GM21526 (cell line): Measurements from ENCODE around the gene MAP4K5.
A peak's percentile ranks its signal among the peaks of the same experiment; 100 is the strongest.
"Not testable (repeated sequence)": the region's sequence is repeated elsewhere in the genome, so short reads cannot be mapped to it uniquely, and the experiment has no call there.

Experiments
- ATAC-seq: cut with Tn5 transposase; IDR thresholded peaks from one replicate; pipeline ENCODE4 v1.9.1; 2021; ENCODE audit warnings: moderate library complexity; ENCODE audit not compliant: unreplicated experiment, low FRiP score

The MAP4K5 gene

GRCh38 chr14:50533241-50533705 is 904 bp upstream of the MAP4K5 start:
- ATAC-seq = peak; percentile 35

DNA sequence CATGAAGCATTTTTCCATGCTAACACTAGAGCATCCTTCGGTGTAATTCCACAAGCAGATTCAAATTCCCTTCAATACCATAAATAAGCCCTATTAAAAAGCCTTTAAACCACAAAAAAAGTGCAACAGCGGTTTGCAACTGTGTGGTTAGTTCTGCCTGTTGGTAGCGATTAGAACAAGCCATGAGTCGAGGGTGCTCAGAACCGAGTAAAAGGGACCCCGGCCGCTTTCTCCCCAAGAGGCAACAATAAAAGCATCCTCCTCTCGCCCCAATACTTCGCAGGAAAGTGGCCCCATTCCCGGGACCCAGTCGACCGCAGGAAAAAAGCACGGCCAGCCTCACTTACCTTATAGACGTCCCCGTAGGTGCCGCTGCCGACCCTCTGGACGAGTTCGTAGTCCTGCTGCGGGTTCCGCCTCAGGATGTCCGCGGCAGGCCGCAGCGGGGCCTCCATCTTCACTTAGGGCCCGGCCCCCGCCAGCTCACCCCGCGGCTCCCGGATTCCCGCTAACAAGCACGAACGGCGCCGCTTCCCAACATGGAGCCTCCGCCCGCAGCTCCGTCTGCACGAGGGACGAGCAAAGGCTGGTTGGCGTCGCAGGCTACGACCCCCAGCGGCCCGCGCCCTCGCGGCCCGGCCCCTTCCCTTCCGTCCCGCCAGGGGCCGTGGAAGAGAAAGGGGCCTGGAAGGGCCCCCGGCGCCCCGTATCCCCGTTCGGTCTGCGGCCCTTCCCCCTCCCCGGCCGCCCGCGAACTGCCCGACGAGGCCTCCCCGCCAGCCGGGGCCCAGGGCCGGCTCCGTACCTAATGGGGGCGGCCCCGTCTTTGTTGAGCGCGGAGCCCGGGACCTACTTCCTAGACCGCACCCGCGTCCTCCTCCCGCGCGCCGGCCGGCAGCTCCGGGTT is 521 bp downstream of the MAP4K5 start:
- peak; percentile 39 for ATAC-seq

- ATAC-seq = no peak
Observed at GRCh38 chr14:50530794-50531365, 1.5 kb downstream of the MAP4K5 start.

DNA sequence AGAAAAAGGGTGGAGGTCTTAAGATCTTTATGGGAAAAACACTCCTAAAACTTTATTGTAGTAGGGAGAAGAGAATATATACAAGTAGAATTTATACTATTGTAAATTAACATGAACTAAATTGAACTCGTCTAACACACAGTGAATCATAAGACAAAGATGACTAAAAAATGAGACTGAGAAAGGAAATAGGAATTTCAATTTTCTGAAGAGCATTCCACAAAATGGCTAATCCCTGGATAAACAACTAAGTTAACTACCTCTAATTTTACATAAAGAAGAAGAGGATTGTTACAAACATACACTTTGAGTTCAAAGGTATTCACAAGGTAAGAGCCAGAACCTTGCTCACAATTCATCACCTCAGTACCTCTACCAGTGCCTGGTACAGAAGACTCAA is 2.0 kb downstream of the MAP4K5 start:
- ATAC-seq = no peak

DNA sequence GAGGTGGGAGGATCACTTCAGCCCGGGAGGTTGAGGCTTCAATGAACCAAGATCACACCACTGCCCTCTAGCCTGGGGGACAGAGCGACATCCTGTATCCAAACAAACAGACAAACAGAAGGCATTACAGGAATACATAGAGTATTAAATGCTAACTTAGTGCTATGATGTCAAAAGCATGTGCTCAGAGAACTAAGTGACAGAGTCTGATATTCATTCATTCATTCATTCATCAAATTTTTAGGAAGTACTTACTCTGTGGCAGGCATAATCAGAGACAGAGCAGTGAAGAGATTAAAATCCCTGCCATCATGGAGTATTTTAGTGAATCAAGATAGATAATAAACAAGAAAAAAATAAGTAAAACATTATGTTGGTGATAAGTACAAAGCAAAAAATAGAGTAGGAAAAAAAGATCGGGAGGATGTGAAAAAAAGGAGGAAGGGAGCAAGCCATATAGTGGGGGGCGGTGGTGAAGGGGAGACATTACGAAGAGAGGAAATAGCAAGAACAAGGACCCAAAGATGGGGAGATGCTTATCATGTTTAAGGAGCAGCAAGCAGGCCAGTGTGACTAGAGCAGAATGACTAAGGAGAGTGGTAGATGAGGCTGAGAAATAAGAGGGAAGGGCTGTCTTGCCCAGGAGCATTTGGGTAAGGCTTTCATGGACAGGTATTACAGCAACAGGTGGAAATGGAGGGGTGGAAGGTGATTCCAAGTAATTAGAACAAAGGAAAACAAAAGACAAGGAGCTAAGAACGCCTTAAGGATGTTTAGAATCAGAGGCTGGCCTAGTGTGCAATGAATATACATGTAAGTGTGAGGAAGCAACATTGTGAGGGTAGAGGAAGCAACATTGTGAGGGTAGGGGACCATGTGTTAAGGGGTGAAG is 2.8 kb downstream of the MAP4K5 start:
- no peak for ATAC-seq

DNA sequence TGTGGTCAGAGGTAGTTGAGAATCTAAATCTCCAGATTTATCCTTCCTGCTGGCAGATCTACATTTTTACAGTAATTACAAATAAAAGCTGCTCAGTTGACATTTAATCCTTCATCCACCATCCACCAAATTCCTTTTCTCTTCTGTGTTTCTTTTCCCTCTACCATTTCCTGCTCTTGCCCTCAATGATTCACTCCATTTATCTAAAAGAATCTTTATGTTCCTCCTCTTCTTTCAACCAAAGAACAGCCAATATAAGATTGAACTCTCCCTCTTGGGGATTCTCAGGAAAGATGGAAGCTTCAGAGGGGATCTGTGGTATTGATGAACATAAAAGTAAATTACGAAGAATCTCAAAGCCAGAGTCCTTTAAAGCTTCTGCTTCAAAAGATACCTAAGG is 4.4 kb downstream of the MAP4K5 start:
- no peak for ATAC-seq

DNA sequence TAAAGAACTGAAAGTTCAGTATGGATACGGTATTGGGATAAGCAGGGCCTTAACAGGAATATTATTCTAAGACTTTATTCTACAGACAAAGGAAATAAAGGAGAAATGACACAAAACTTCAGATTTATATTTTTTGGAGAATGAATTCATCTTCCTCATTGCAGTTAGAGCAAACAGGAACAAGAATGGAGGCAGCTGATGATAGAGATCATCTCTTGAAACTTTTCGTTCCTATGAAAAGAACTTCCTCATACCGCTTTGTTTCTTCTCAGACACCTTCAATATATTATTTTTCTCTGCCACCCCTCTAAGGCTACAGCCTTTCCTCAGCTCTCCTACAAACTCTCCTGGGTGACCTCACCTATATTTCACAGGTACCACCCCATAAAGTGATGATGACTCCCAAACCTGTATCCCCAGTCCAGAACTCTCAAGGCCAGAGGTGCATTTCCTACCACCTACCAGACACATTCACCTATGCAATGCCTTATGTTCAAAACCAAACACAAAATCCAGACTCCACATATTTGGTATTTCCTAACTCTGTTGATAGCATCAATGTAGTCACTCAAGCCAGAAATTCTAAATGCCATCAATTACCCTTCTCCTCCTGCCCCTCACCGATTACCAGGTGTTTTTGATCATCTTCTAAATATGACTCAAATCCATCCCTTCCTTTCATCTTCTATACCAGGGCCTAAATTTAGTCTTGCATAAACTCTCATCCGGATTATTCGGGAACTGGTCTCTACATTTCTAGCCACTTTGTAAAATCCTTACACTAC is 7.4 kb downstream of the MAP4K5 start:
- no peak for ATAC-seq

DNA sequence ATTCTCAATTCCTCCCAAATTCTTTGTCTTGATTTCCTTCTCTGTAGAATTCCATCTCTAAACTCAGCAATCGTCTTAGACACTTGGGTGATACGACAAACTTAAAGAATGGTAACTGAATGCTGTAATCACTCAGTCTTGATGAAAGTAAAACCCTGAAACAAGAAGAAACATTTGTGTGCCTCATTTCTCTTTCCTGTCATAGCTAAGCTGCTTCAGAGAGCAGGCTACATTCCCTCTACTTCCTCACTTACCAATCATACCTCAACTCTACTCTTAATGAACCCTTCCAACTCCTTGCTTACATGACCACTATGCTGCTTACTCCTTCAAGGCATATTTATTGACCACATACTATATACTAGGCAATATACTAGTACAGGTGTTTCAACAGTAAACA is 8.3 kb downstream of the MAP4K5 start:
- ATAC-seq = peak; percentile 41

DNA sequence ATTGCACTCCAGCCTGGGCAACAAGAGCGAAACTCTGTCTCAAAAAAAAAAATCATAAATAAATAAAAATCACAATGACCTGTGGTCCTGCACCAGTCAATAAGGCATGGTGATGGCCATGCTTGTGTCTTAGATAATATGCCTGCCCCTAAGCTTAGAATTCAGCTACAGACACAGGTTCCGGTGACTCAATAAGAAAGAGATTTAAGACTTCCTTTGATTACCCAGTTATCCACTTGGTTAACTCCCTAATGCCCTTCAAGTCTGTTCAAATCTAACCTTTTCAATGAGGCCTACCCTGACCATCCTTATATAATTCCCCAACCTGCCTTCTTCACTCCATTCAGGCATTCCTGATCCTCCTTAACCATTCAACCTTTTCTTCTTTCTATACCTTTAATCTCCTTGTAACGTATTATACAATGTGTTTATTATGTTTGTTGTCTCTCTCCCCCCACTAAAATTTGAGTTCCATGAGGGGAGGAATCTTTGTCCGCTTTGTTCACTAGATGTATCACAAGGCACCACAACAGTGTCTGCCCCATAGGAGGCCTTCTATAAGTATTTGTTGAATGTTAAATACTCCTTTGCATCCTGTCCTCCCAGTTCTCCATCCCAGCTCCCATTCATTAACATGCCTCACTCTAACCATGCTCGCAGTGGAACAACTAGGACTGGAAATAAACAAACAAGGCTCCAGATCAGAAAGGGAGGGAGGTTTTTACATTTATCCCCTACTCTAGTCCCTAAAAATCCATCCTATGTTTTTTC is 8.9 kb downstream of the MAP4K5 start:
- ATAC-seq = no peak

GRCh38 chr14:50521912-50522341 is 10.4 kb downstream of the MAP4K5 start:
- ATAC-seq = peak; percentile 53

GRCh38 chr14:50520947-50521815 is 11.2 kb downstream of the MAP4K5 start:
- ATAC-seq = peak; percentile 50

DNA sequence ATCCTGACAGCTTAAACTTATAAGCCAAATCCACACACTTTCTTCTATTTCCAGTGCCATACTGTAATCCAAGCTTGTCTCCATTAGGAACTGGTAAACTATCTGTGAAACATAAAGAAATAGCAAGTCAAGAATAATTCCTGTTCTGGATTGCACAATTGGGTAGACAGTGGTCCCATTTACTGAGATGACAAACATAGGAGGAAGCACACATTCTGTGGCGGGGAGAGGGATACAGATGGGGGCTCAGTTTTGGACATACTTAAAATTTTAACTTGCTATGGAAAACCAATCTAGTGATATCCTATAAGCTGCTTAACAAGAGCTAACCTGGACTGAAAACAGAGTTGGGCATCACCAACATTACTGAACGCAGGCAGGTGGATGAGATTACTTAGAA is 16.3 kb downstream of the MAP4K5 start:
- ATAC-seq = no peak

DNA sequence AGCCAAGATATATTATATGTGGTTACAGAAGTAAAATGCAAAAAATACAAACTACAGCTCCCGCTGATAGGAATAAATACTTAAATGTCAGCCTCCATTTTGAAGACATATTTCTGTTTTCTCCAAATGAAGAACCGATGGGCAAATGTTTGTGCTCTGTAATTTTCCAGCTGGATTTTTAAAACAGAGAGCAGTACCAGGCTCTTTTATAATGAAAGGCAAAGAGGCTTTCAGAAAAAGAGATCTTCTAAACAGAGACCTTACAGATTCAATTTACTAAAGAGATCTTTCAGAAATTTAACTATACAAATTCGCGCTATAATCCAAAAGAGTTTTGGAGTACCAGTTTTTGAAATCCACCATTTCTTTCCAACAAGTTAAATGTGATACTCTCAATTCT is 19.9 kb downstream of the MAP4K5 start:
- no peak for ATAC-seq

GRCh38 chr14:50510157-50510556 is 22.2 kb downstream of the MAP4K5 start:
- ATAC-seq = no peak

DNA sequence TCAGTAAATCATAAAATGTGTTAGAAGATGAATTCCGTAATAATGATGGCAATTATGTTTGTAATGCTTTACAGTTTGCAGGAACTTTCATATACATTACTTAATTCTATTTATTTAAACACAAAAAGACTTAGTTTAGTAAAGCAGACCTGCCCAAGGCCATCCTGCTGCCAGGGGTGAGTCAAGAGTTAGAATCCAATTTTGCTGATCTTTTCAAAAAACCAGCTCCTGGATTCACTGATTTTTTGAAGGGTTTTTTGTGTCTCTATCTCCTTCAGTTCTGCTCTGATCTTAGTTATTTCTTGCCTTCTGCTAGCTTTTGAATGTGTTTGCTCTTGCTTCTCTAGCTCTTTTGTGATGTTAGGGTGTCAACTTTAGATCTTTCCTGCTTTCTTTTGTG is 25.3 kb downstream of the MAP4K5 start:
- not testable (repeated sequence) for ATAC-seq

GRCh38 chr14:50501642-50502041 is 30.7 kb downstream of the MAP4K5 start:
- ATAC-seq = no peak

DNA sequence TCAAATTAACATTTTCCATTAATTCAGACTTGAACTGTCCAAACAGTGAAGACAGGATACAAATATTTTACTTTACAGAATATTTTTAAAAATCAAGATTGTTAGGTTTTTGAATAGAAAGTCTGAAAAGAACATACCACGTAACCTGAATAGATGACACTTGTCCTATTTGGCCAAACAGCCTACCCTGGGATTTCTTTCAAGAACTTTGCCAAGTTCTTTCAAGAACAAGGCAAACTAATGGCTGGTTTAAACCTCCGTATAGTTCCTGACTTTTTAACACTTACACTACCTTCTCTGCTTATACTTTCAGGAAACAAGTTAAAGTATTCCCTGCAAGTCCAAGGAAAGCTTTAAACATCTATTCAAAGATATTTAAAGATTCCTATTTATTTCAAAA is 35.0 kb downstream of the MAP4K5 start:
- ATAC-seq = no peak

DNA sequence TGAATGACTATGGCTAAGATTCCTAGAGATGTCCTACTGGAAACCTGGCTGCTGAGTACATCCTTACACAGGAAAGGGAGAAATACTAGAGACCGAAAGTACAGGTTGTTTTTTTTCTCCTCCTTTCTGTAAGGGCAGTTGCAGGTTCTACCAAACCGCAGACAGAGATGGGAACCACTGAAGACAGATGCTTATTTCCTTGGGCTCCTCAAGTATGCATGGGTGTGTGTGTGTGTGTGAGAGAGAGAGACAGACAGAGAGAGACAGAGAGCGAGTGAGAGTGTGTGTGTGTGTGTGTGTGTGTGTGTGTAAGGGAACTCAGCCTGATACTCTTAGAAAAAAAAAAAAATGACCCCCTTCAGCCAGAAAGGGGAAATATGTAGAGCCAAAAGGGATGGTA is 42.5 kb downstream of the MAP4K5 start:
- no peak for ATAC-seq

- no peak for ATAC-seq
Observed at GRCh38 chr14:50488521-50488920, 43.8 kb downstream of the MAP4K5 start.
